Neural cell (in vitro differentiated cells): ENCODE measurements around the gene ABHD8. TPM values are rescaled to one million over a fixed set of nuclear protein-coding genes. Genes with fewer than 3 reads are reported as not detected.

Source experiments
- H2AFZ ChIP-seq: fragments of 200-600, 300-800 bp; sonication (generic), shearing (Covaris generic); 2 replicates; pipeline ENCODE4 v1.6.0; 2014; ENCODE audit warnings: low read depth, mild to moderate bottlenecking, antibody characterized with exemption, low read length, moderate library complexity
- H3F3A ChIP-seq: fragments of 200-600 bp; shearing (Covaris generic); 2 replicates; pipeline ENCODE4 v1.6.1; 2016; ENCODE audit warnings: mild to moderate bottlenecking, moderate library complexity, mixed read lengths, antibody characterized with exemption, low read length; ENCODE audit not compliant: insufficient read depth, poor library complexity, severe bottlenecking
- H3K27ac ChIP-seq: fragments of 200-600, 300-800 bp; sonication (generic), shearing (Covaris generic); 2 replicates; pipeline ENCODE4 v1.5.1; 2014; ENCODE audit warnings: mild to moderate bottlenecking, low read length, moderate library complexity
- H3K27me3 ChIP-seq: fragments of 300-800, 200-600 bp; sonication (generic), shearing (Covaris generic); 2 replicates; pipeline ENCODE4 v1.6.0; 2014; ENCODE audit warnings: mild to moderate bottlenecking, low read depth, low read length, moderate library complexity; ENCODE audit not compliant: insufficient read depth
- H3K36me3 ChIP-seq: fragments of 300-800, 200-600 bp; sonication (generic), shearing (Covaris generic); 2 replicates; pipeline ENCODE4 v1.5.1; 2014; ENCODE audit warnings: mild to moderate bottlenecking, antibody characterized with exemption, low read length, moderate library complexity; ENCODE audit not compliant: insufficient read depth
- H3K4me2 ChIP-seq: fragments of 300-800, 200-600 bp; sonication (generic), shearing (Covaris generic); 2 replicates; pipeline ENCODE4 v1.6.0; 2014; ENCODE audit warnings: mild to moderate bottlenecking, low read length
- H3K4me3 ChIP-seq: fragments of 300-800, 200-600 bp; sonication (generic), shearing (Covaris generic); 2 replicates; pipeline ENCODE4 v1.5.1; 2014; ENCODE audit warnings: mild to moderate bottlenecking, low read length, moderate library complexity
- H3K79me2 ChIP-seq: fragments of 200-600 bp; shearing (Covaris generic); replicated peaks from 2 replicates; pipeline ENCODE4 v1.6.0; 2014; ENCODE audit warnings: mild to moderate bottlenecking, low read length, moderate library complexity; ENCODE audit not compliant: insufficient read depth
- H3K9ac ChIP-seq: fragments of 300-800, 200-600 bp; sonication (generic), shearing (Covaris generic); 2 replicates; pipeline ENCODE4 v1.6.1; 2016; ENCODE audit warnings: mild to moderate bottlenecking, low read length, mixed read lengths
- H3K9me2 ChIP-seq: fragments of 200-600 bp; shearing (Covaris generic); 2 replicates; pipeline ENCODE4 v1.6.1; 2016; ENCODE audit warnings: mild to moderate bottlenecking, low read length, mixed read lengths; ENCODE audit not compliant: insufficient read depth
- H3K9me3 ChIP-seq: fragments of 200-600, 300-800 bp; sonication (generic), shearing (Covaris generic); 2 replicates; pipeline ENCODE4 v1.6.1; 2016; ENCODE audit warnings: mild to moderate bottlenecking, mixed run types, low read length, moderate library complexity, mixed read lengths
- H4K20me1 ChIP-seq: fragments of 200-600 bp; shearing (Covaris generic); 2 replicates; pipeline ENCODE4 v1.6.1; 2016; ENCODE audit warnings: mild to moderate bottlenecking, mixed run types; ENCODE audit not compliant: insufficient read depth
- CTCF ChIP-seq: fragments of 450-650 bp; IDR thresholded peaks from 2 replicates; pipeline ENCODE4 v1.5.1; 2014; ENCODE audit warnings: antibody characterized with exemption, mild to moderate bottlenecking, moderate library complexity; ENCODE audit not compliant: poor library complexity, severe bottlenecking
- EP300 ChIP-seq: fragments of 450-650 bp; conservative IDR thresholded peaks from 2 replicates; pipeline ENCODE4 v1.6.1; 2014; ENCODE audit warnings: antibody characterized with exemption, mild to moderate bottlenecking, moderate library complexity; ENCODE audit not compliant: poor library complexity, severe bottlenecking
- EZH2 ChIP-seq: fragments of 200-600, 300-800 bp; shearing (Covaris generic), sonication (generic); IDR thresholded peaks from 2 replicates; pipeline ENCODE4 v1.6.1; 2014; ENCODE audit warnings: antibody characterized with exemption, low read length, borderline replicate concordance, mild to moderate bottlenecking; ENCODE audit not compliant: insufficient read depth, poor library complexity, severe bottlenecking
- MXI1 ChIP-seq: fragments of 450-650 bp; conservative IDR thresholded peaks from 2 replicates; pipeline ENCODE4 v1.6.1; 2014; ENCODE audit warnings: antibody characterized with exemption, mild to moderate bottlenecking; ENCODE audit not compliant: poor library complexity, severe bottlenecking
- POLR2AphosphoS5 ChIP-seq: IDR thresholded peaks from 2 replicates; pipeline ENCODE4 v1.6.1; 2012
- RAD21 ChIP-seq: fragments of 450-650 bp; conservative IDR thresholded peaks from 2 replicates; pipeline ENCODE4 v1.6.1; 2014; ENCODE audit warnings: antibody characterized with exemption, mild to moderate bottlenecking, moderate library complexity
- REST ChIP-seq: IDR thresholded peaks from 2 replicates; pipeline ENCODE4 v1.6.1; 2012; ENCODE audit warnings: borderline replicate concordance
- SMC3 ChIP-seq: fragments of 450-650 bp; conservative IDR thresholded peaks from 2 replicates; pipeline ENCODE4 v1.6.1; 2014; ENCODE audit warnings: antibody characterized with exemption, mild to moderate bottlenecking, moderate library complexity; ENCODE audit not compliant: poor library complexity
- TAF1 ChIP-seq: IDR thresholded peaks from 2 replicates; pipeline ENCODE4 v1.6.1; 2012; ENCODE audit warnings: low read depth
- polyA plus RNA-seq: library from polyadenylated mRNA; depleted of rRNA; stranded (reverse); fragments of >200 nt; gene quantifications from 2 replicates; pipeline ENCODE4 v1.2.3, GENCODE V29; 2014

The ABHD8 gene
- polyA plus RNA-seq, 1 donor from 2014 or later: 28.1 TPM

- Histone ChIP-seq H3K4me3 (no peak overlapping the region), H3K36me3 (no peaks in the 10 kb centered on the region), H3K9me2 (no peaks in the 10 kb centered on the region), H3K27ac (no peak overlapping the region), H3K4me2 (no peak overlapping the region), H3K9ac (no peak overlapping the region), H3K9me3 (no peaks in the 10 kb centered on the region), H3K27me3 (no peaks in the 10 kb centered on the region), H4K20me1 (no peaks in the 10 kb centered on the region), H3K79me2 (no peaks in the 10 kb centered on the region), H3F3A (no peaks in the 10 kb centered on the region), H2AFZ (no peak overlapping the region)
- TF ChIP-seq REST (no peak), SMC3 (no peak), CTCF (no peak), EZH2 (no peak), EP300 (no peak), TAF1 (no peak), POLR2AphosphoS5 (no peak), MXI1 (no peak), RAD21 (no peak)
Measured at GRCh38 chr19:17327654-17328516, 24.7 kb upstream of the ABHD8 start.

- H4K20me1 ChIP-seq: no peaks in the 10 kb centered on the region
- no peak overlapping the region for H2AFZ ChIP-seq
- H3K27ac ChIP-seq: no peak overlapping the region
- H3K79me2 ChIP-seq: no peaks in the 10 kb centered on the region
- no peak overlapping the region for H3K9ac ChIP-seq
- no peaks in the 10 kb centered on the region for H3F3A ChIP-seq
- no peaks in the 10 kb centered on the region for H3K36me3 ChIP-seq
- H3K9me3 ChIP-seq: no peaks in the 10 kb centered on the region
- no peak overlapping the region for H3K4me3 ChIP-seq
- H3K27me3 ChIP-seq: no peaks in the 10 kb centered on the region
- H3K4me2 ChIP-seq: no peak overlapping the region
- no peaks in the 10 kb centered on the region for H3K9me2 ChIP-seq
- TF ChIP-seq RAD21 (no peak), EP300 (no peak), POLR2AphosphoS5 (no peak), MXI1 (no peak), TAF1 (no peak), EZH2 (no peak), CTCF (no peak), REST (no peak), SMC3 (no peak)
Measured at GRCh38 chr19:17327068-17327653, 23.9 kb upstream of the ABHD8 start.
